Measurements from ENCODE around the gene NT5DC1.
"Not testable (repeated sequence)": the region's sequence is repeated elsewhere in the genome, so short reads cannot be mapped to it uniquely, and the experiment has no call there.

The NT5DC1 gene

GRCh38 chr6:116280161-116280932, 179.7 kb downstream of the NT5DC1 start:
- Histone ChIP-seq H3K27me3 (ENCODE audit: control insufficient read depth in 5 of 5, insufficient read depth in 4 of 5, low read length in 5 of 5) (no peaks in the 10 kb centered on the region), H3K4me1 (ENCODE audit: control insufficient read depth in 5 of 5, insufficient read depth in 5 of 5, low read length in 5 of 5) (peaks cover 14 to 50% (median 49%) of the 10 kb centered on the region in 5 donors), H3K27ac (ENCODE audit: low read depth, low read length) (peak overlapping the region; percentile 99), H3K36me3 (ENCODE audit: control insufficient read depth in 5 of 5, insufficient read depth in 5 of 5, low read length in 5 of 5) (peaks cover 0 to 7% (median 3%) of the 10 kb centered on the region in 5 donors), H3K9ac (ENCODE audit: low read length in 5 of 5) (peak overlapping the region; percentile 88 to 98 (median 97)), H3K9me3 (ENCODE audit: control insufficient read depth in 5 of 5, low read length in 5 of 5) (no peaks in the 10 kb centered on the region), H3K4me3 (ENCODE audit: low read depth in 1 of 5, low read length in 5 of 5) (peak overlapping the region; percentile 89 to 98 (median 96))

GRCh38 chr6:116280933-116281316, 180.3 kb downstream of the NT5DC1 start:
- peaks cover 0 to 7% (median 3%) of the 10 kb centered on the region in 5 donors for H3K36me3 ChIP-seq (ENCODE audit: control insufficient read depth in 5 of 5, insufficient read depth in 5 of 5, low read length in 5 of 5)
- no peaks in the 10 kb centered on the region for H3K27me3 ChIP-seq (ENCODE audit: control insufficient read depth in 5 of 5, insufficient read depth in 4 of 5, low read length in 5 of 5)
- no peak overlapping the region for H3K9ac ChIP-seq (ENCODE audit: low read length in 5 of 5)
- peaks cover 14 to 44% (median 43%) of the 10 kb centered on the region in 5 donors for H3K4me1 ChIP-seq (ENCODE audit: control insufficient read depth in 5 of 5, insufficient read depth in 5 of 5, low read length in 5 of 5)
- peak overlapping the region; percentile 99 for H3K27ac ChIP-seq (ENCODE audit: low read depth, low read length)
- peak overlapping the region in 3 of 5 donors; percentile 96 for H3K4me3 ChIP-seq (ENCODE audit: low read depth in 1 of 5, low read length in 5 of 5)
- no peaks in the 10 kb centered on the region for H3K9me3 ChIP-seq (ENCODE audit: control insufficient read depth in 5 of 5, low read length in 5 of 5)

GRCh38 chr6:116282698-116283097, 182.0 kb downstream of the NT5DC1 start:
- no peak overlapping the region for H3K27ac ChIP-seq (ENCODE audit: low read depth, low read length)
- no peaks in the 10 kb centered on the region for H3K9me3 ChIP-seq (ENCODE audit: control insufficient read depth in 5 of 5, low read length in 5 of 5)
- H3K36me3 ChIP-seq (ENCODE audit: control insufficient read depth in 5 of 5, insufficient read depth in 5 of 5, low read length in 5 of 5): peaks cover 0 to 7% (median 3%) of the 10 kb centered on the region in 5 donors
- H3K4me3 ChIP-seq (ENCODE audit: low read depth in 1 of 5, low read length in 5 of 5): no peak overlapping the region
- peaks cover 7 to 27% (median 25%) of the 10 kb centered on the region in 5 donors for H3K4me1 ChIP-seq (ENCODE audit: control insufficient read depth in 5 of 5, insufficient read depth in 5 of 5, low read length in 5 of 5)
- H3K9ac ChIP-seq (ENCODE audit: low read length in 5 of 5): no peak overlapping the region
- H3K27me3 ChIP-seq (ENCODE audit: control insufficient read depth in 5 of 5, insufficient read depth in 4 of 5, low read length in 5 of 5): no peaks in the 10 kb centered on the region

- Histone ChIP-seq H3K4me3 (ENCODE audit: low read depth in 1 of 5, low read length in 5 of 5) (no peak overlapping the region), H3K9me3 (ENCODE audit: control insufficient read depth in 5 of 5, low read length in 5 of 5) (no peaks in the 10 kb centered on the region), H3K27ac (ENCODE audit: low read depth, low read length) (no peak overlapping the region), H3K27me3 (ENCODE audit: control insufficient read depth in 5 of 5, insufficient read depth in 4 of 5, low read length in 5 of 5) (no peaks in the 10 kb centered on the region), H3K4me1 (ENCODE audit: control insufficient read depth in 5 of 5, insufficient read depth in 5 of 5, low read length in 5 of 5) (peaks cover 5 to 22% (median 20%) of the 10 kb centered on the region in 5 donors), H3K36me3 (ENCODE audit: control insufficient read depth in 5 of 5, insufficient read depth in 5 of 5, low read length in 5 of 5) (peaks cover 0 to 3% (median 2%) of the 10 kb centered on the region in 5 donors), H3K9ac (ENCODE audit: low read length in 5 of 5) (no peak overlapping the region)
These were observed 182.5 kb downstream of the NT5DC1 start for GRCh38 chr6:116283191-116283590.

GRCh38 chr6:116284984-116285383, 184.3 kb downstream of the NT5DC1 start:
- H3K9ac ChIP-seq (ENCODE audit: low read length in 5 of 5); H3K27me3 ChIP-seq (ENCODE audit: control insufficient read depth in 5 of 5, insufficient read depth in 4 of 5, low read length in 5 of 5); H3K4me3 ChIP-seq (ENCODE audit: low read depth in 1 of 5, low read length in 5 of 5); H3K9me3 ChIP-seq (ENCODE audit: control insufficient read depth in 5 of 5, low read length in 5 of 5); H3K36me3 ChIP-seq (ENCODE audit: control insufficient read depth in 5 of 5, insufficient read depth in 5 of 5, low read length in 5 of 5); H3K27ac ChIP-seq (ENCODE audit: low read depth, low read length): not testable (repeated sequence)
- H3K4me1 ChIP-seq (ENCODE audit: control insufficient read depth in 5 of 5, insufficient read depth in 5 of 5, low read length in 5 of 5): peaks cover 0 to 12% (median 10%) of the 10 kb centered on the region in 5 donors

GRCh38 chr6:116286773-116287358, 186.2 kb downstream of the NT5DC1 start:
- H3K9me3 ChIP-seq (ENCODE audit: control insufficient read depth in 5 of 5, low read length in 5 of 5): no peaks in the 10 kb centered on the region

GRCh38 chr6:116287689-116288282, 187.1 kb downstream of the NT5DC1 start:
- H3K27ac ChIP-seq (ENCODE audit: low read depth, low read length): no peak overlapping the region
- no peak overlapping the region for H3K4me3 ChIP-seq (ENCODE audit: low read depth in 1 of 5, low read length in 5 of 5)
- H3K9me3 ChIP-seq (ENCODE audit: control insufficient read depth in 5 of 5, low read length in 5 of 5): no peaks in the 10 kb centered on the region
- no peaks in the 10 kb centered on the region for H3K36me3 ChIP-seq (ENCODE audit: control insufficient read depth in 5 of 5, insufficient read depth in 5 of 5, low read length in 5 of 5)
- H3K27me3 ChIP-seq (ENCODE audit: control insufficient read depth in 5 of 5, insufficient read depth in 4 of 5, low read length in 5 of 5): no peaks in the 10 kb centered on the region
- H3K4me1 ChIP-seq (ENCODE audit: control insufficient read depth in 5 of 5, insufficient read depth in 5 of 5, low read length in 5 of 5): no peaks in the 10 kb centered on the region
- no peak overlapping the region for H3K9ac ChIP-seq (ENCODE audit: low read length in 5 of 5)

More at GRCh38 chr6:116286773-116287358, 186.2 kb downstream of the NT5DC1 start:
- H3K4me3 ChIP-seq (ENCODE audit: low read depth in 1 of 5, low read length in 5 of 5): no peak overlapping the region
- no peaks in the 10 kb centered on the region for H3K4me1 ChIP-seq (ENCODE audit: control insufficient read depth in 5 of 5, insufficient read depth in 5 of 5, low read length in 5 of 5)
- H3K27me3 ChIP-seq (ENCODE audit: control insufficient read depth in 5 of 5, insufficient read depth in 4 of 5, low read length in 5 of 5): no peaks in the 10 kb centered on the region
- H3K27ac ChIP-seq (ENCODE audit: low read depth, low read length): no peak overlapping the region
- no peaks in the 10 kb centered on the region for H3K36me3 ChIP-seq (ENCODE audit: control insufficient read depth in 5 of 5, insufficient read depth in 5 of 5, low read length in 5 of 5)
- no peak overlapping the region for H3K9ac ChIP-seq (ENCODE audit: low read length in 5 of 5)

- Histone ChIP-seq H3K27me3 (ENCODE audit: control insufficient read depth in 5 of 5, insufficient read depth in 4 of 5, low read length in 5 of 5) (no peaks in the 10 kb centered on the region), H3K9ac (ENCODE audit: low read length in 5 of 5) (no peak overlapping the region), H3K9me3 (ENCODE audit: control insufficient read depth in 5 of 5, low read length in 5 of 5) (no peaks in the 10 kb centered on the region), H3K36me3 (ENCODE audit: control insufficient read depth in 5 of 5, insufficient read depth in 5 of 5, low read length in 5 of 5) (no peaks in the 10 kb centered on the region), H3K4me1 (ENCODE audit: control insufficient read depth in 5 of 5, insufficient read depth in 5 of 5, low read length in 5 of 5) (no peaks in the 10 kb centered on the region), H3K27ac (ENCODE audit: low read depth, low read length) (no peak overlapping the region), H3K4me3 (ENCODE audit: low read depth in 1 of 5, low read length in 5 of 5) (no peak overlapping the region)
These were observed 189.2 kb downstream of the NT5DC1 start for GRCh38 chr6:116289876-116290275.

GRCh38 chr6:116290799-116291198, 190.1 kb downstream of the NT5DC1 start:
- Histone ChIP-seq H3K4me1 (ENCODE audit: control insufficient read depth in 5 of 5, insufficient read depth in 5 of 5, low read length in 5 of 5) (no peaks in the 10 kb centered on the region), H3K9ac (ENCODE audit: low read length in 5 of 5) (no peak overlapping the region), H3K27ac (ENCODE audit: low read depth, low read length) (no peak overlapping the region), H3K27me3 (ENCODE audit: control insufficient read depth in 5 of 5, insufficient read depth in 4 of 5, low read length in 5 of 5) (no peaks in the 10 kb centered on the region), H3K36me3 (ENCODE audit: control insufficient read depth in 5 of 5, insufficient read depth in 5 of 5, low read length in 5 of 5) (no peaks in the 10 kb centered on the region), H3K4me3 (ENCODE audit: low read depth in 1 of 5, low read length in 5 of 5) (no peak overlapping the region), H3K9me3 (ENCODE audit: control insufficient read depth in 5 of 5, low read length in 5 of 5) (no peaks in the 10 kb centered on the region)
